ENCODE measurements around the gene ACSF2. TPM values are rescaled to one million over a fixed set of nuclear protein-coding genes. Genes with fewer than 3 reads are reported as not detected.

Gene ACSF2, protein sequence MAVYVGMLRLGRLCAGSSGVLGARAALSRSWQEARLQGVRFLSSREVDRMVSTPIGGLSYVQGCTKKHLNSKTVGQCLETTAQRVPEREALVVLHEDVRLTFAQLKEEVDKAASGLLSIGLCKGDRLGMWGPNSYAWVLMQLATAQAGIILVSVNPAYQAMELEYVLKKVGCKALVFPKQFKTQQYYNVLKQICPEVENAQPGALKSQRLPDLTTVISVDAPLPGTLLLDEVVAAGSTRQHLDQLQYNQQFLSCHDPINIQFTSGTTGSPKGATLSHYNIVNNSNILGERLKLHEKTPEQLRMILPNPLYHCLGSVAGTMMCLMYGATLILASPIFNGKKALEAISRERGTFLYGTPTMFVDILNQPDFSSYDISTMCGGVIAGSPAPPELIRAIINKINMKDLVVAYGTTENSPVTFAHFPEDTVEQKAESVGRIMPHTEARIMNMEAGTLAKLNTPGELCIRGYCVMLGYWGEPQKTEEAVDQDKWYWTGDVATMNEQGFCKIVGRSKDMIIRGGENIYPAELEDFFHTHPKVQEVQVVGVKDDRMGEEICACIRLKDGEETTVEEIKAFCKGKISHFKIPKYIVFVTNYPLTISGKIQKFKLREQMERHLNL
- total RNA-seq (2014; rRNA removed; shearing (Covaris generic); ENCODE audit: low replicate concordance), result 8.9 and 24.5 TPM in 2 replicates

DNA sequence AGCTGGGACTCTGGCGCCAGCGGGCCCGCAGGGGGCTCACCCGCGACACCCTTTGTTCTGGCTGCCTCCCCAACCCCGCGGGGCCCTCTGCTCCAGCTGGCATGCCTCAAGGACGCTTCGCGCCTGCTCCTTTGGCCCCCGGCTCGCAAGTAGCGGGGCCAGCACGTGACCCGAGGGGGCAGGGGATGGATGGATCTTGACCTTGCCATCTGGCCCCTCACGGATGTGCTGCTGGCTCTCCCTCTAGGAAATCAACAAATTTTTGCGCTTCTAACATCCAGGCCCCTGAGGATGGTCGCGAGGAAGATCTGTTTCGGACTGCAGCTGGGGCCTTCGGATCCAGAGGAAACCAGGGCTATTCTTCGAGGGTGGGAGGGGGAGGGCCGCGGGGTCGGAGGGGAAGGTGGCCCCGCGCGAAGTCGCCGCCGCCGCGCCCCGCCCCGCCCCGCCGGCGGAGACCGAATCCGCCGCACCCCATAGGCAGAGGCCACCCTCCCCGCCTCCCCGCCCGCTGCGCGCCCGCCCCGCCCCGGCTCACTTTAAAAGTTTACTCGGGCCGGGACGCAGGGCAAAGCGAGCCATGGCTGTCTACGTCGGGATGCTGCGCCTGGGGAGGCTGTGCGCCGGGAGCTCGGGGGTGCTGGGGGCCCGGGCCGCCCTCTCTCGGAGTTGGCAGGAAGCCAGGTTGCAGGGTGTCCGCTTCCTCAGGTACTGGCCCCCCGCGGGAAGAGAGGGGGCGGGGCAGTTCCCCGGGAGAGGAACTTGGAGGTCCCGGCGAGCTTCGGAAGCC is at the start of gene ACSF2:
Gene ACSF2, plus strand, starts transcription at position 537 of the 790 bp plus-strand sequence. Its CDS starts 44 bp downstream, at position 581.
- DNase-seq, result peak; percentile 83
- H3K27me3 ChIP-seq, result no peaks in the 10 kb centered on the region
- H3K36me3 ChIP-seq, result no peaks in the 10 kb centered on the region; the same call in 1 of the 2 replicates
- H3K4me3 ChIP-seq, result peak within 1 kb of the TSS; percentile 64
- H3K9me3 ChIP-seq, result no peaks in the 10 kb centered on the region

DNA sequence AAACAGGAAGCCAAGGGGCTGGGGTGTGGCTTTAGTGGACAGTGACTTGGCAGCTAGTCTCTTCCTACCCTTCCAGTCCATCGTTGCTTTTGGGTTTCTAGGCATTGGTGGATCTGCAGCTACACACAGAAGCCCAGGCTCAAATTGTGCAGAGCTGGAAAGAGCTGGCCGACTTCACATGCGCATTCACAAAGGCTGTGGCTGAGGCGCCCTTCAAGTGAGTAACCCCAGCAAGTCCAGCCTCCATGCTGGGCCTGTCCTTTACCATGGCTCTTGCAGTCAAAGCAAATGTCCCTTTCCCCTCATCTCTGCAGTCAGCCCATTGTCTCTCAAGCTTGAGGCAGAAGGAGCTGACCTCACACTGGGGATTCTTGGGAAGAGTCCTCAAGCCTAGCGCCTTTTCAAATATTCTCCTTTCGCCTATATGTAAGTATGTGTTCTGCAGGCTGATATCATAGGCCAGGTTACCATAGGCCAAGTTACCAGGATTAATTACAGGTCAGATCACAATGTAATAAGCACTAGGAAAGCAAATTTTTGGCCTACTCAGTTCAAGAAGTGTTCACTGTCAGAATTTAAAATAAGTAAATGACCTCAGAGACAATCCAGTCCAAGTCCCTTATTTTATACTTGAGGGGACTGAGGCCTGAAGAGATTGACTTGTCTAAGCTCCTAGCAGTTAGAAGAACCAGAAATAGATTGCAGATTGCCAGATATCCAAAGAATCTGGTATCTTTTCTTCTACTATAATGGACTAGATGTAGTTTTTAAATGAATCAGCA is 46.5 kb upstream of the ACSF2 start:
- H3K4me3 ChIP-seq, result no peak overlapping the region
- peaks cover 70% of the 10 kb centered on the region for H3K36me3 ChIP-seq
- H3K9me3 ChIP-seq, result no peaks in the 10 kb centered on the region
- H3K27me3 ChIP-seq, result no peaks in the 10 kb centered on the region
- no peak for DNase-seq

DNA sequence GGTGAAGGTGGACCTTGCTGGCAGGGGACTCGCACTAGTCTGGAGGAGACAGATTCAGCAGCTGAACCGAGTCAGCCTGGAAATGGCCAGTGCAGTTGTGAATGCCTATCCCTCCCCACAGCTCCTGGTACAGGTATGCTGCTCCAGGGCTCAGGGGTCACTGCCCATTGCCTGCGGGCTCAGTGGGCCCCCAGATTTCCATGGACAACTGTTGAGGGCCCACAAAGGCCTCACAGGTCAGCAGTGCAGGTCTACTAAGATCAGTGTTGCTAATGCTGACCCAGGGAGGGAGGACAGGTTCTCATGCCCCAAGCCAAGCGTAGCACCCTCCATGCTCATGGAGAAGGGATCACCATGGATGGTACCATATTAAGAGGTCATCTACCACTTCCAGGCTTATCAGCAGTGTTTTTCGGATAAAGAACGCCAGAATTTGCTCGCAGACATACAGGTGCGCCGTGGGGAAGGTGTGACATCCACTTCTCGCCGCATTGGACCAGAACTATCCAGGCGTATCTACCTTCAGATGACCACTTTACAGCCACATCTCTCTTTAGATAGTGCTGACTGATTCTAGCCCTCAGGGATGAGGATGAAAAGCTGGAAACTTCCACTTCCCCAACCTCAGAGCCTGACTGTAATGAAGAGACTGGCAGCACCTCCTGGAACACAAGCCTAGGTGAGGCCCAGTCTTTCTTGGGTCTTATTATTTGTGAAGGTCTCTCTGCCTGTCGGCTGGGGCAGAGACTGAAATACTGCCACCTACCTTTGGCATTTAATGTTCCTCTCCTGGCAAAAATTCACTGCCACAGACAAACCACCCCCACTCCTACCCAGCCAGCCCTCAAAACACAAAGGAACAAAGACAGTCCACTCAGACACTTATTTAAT is 45.4 kb upstream of the ACSF2 start:
- H3K27me3 ChIP-seq, result no peaks in the 10 kb centered on the region
- no peak for DNase-seq
- peaks cover 79% of the 10 kb centered on the region for H3K36me3 ChIP-seq

DNA sequence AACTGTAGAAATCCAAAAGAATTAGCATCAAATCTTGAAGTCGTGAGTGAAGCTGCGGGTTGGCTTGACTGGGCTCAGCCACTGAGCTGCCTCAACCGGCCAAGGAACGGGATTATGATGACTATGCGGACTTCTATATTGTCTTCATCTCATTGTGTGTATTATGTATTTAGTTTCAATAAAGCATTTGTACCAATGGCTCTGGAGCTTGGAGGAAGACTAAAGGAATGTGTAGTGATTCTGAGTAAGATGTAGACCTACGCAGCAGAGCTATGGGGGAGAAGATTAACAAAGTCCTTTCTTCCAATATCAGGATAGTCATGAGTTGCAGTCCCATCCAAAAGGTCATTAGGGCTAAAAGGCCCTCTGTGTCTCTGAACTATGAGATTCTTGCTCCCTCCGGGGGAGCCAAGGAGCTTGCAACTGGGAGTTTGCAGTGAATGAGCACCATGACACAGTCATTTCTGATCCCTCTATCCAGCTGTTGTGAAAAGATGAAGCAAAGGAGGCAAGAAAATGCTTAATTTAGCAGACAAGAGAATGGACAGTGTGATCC is 44.7 kb upstream of the ACSF2 start:
- no peaks in the 10 kb centered on the region for H3K27me3 ChIP-seq
- no peak overlapping the region for H3K4me3 ChIP-seq
- H3K9me3 ChIP-seq, result no peaks in the 10 kb centered on the region
- DNase-seq, result no peak
- peaks cover 83% of the 10 kb centered on the region for H3K36me3 ChIP-seq

More for the DNA sequence above, 45.4 kb upstream of the ACSF2 start:
- Histone ChIP-seq H3K4me3 (no peak overlapping the region), H3K9me3 (no peaks in the 10 kb centered on the region)

DNA sequence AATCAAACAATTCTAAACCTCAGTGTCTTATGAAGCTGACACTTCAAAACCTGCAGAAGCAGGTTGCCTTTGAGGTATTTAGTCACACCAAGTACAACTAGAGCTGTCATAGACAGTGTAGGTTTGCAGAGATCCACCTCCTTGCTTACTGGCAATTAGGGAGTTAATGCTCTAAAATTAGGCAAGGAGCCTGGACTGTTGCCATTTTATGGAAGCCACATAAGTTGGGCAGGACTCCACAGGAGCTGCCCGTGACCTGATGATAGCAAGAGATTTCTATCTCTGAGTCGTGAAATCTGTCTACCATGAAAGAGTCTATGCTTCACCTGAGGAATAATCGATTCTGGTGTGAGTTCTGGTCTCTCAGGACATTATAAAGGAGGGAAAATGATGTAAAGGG is 44.1 kb upstream of the ACSF2 start:
- Histone ChIP-seq H3K4me3 (no peak overlapping the region), H3K9me3 (no peaks in the 10 kb centered on the region), H3K27me3 (no peaks in the 10 kb centered on the region), H3K36me3 (peaks cover 89% of the 10 kb centered on the region)
- no peak for DNase-seq

DNA sequence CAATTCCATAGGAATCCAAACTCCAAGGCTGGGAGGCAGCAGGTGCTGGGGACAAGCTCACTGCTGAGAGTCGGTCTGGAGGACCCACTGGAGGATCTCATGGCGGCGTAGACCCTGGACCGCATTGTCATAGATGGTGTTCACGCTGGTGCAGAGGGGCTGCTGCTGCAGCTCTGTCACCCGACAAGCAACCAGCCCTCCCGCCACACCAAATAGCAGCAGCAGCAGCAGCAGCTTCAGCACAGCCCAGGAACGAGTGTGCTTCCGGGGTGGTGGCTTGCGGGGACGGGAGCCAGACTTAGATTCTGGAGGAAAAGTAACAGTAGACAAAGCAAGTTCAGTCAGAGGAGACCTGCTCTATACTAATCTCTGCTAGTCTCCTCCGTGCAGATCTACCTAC is 43.1 kb upstream of the ACSF2 start:
- H3K4me3 ChIP-seq, result no peak overlapping the region
- H3K36me3 ChIP-seq, result peaks cover 97% of the 10 kb centered on the region
- H3K27me3 ChIP-seq, result no peaks in the 10 kb centered on the region
- no peaks in the 10 kb centered on the region for H3K9me3 ChIP-seq
- no peak for DNase-seq

DNA sequence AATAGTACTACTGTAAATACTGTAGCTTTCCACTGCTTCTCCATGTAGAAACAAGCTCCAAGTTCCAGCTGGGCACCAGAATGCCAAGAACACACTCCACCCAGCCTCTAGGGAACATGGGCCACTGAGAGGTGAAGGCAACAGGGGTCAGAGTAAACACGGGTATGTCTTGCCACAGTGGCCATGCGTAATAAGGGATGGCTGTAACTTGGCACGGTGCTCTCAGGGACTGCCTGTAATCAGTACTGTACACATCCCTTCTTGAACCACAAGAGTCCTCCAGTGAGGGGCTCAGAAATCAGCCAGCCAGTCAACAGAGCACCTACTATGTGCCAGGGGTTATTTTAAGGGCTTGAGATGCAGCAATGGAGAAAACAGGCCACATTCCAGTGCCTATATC is 39.5 kb upstream of the ACSF2 start:
- H3K36me3 ChIP-seq, result peaks cover 98% of the 10 kb centered on the region
- no peak for DNase-seq
- H3K4me3 ChIP-seq, result no peak overlapping the region
- no peaks in the 10 kb centered on the region for H3K9me3 ChIP-seq
- H3K27me3 ChIP-seq, result no peaks in the 10 kb centered on the region

DNA sequence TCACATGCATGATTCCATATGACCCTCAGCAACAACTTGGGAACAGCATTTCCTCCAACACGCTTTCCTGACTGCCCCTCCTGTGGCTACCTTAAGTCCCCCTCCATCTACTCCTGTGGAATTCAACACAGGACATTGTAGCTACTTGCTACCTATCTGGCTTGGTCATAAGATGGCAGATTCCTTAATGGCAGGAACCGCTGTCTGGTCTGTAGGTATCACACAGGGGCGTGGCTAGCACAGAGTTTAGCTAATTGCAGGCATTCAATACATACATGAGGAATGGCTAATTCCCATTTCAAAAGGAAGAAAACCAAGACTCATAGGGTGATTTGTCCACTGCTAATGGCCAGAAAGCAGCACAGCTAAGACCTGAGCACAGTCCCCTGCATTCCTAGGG is 37.3 kb upstream of the ACSF2 start:
- no peak overlapping the region for H3K4me3 ChIP-seq
- no peak for DNase-seq
- no peaks in the 10 kb centered on the region for H3K9me3 ChIP-seq
- peaks cover 99% of the 10 kb centered on the region for H3K36me3 ChIP-seq
- H3K27me3 ChIP-seq, result no peaks in the 10 kb centered on the region

DNA sequence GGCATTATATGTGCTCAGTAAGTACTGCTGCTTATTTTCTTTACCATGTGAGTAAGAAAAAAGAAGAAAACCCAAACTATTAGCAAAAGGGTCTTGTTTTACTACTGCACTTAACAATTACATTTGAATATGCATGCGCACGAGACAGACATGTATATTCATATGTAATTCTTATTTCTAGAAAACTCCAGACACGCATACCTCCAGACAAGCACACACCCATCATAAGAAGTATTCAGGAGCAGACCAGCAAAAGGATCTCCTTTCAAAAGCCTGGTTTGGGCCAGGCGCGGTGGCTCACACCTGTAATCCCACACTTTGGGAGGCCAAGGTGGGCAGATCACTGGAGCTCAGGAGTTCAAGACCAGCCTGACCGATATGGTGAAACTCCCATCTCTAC is 36.5 kb upstream of the ACSF2 start:
- no peak for DNase-seq
- H3K27me3 ChIP-seq, result no peaks in the 10 kb centered on the region
- no peaks in the 10 kb centered on the region for H3K9me3 ChIP-seq
- H3K4me3 ChIP-seq, result no peak overlapping the region
- H3K36me3 ChIP-seq, result peaks cover 99% of the 10 kb centered on the region

DNA sequence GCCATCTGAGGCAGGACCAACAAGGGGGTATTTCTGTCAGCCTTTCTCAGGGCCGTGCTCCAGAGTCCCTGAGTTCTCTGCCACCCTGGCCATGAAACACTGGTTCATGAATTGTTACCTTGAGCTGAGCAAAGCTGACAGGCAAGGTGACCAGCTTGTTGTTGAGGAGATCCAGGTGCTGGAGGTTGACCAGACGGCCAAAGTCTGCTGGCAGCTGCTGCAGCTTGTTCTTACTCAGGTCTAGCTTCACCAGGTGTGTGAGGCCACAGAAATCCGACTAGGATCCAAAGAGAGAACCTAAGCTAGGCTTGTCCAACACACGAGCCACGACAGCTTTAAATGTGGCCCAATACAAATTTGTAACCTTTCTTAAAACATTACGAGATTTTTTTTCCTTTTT is 33.4 kb upstream of the ACSF2 start:
- Histone ChIP-seq H3K27me3 (no peaks in the 10 kb centered on the region), H3K36me3 (peaks cover 95% of the 10 kb centered on the region)

DNA sequence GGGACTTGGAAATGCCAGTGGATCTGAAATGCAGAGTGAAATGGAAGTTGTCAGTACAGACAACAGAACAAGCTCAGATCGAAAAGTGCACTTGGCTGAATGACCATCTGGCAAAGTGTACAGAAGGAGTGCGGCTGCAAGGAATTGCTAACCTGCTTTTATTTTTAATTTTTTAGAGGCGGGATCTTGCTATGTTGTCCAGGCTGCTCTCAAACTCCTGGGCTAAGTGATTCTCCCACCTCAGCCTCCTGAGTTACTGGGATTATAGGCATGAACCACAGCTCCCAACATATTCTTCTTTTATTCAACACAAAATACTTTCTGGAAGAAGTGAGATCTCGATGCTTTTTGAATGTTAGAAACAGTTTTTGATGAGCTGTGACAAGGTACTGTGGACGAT is 32.3 kb upstream of the ACSF2 start:
- DNase-seq, result no peak
- Histone ChIP-seq H3K36me3 (peaks cover 84% of the 10 kb centered on the region), H3K9me3 (no peaks in the 10 kb centered on the region), H3K27me3 (no peaks in the 10 kb centered on the region), H3K4me3 (no peak overlapping the region)

More for the DNA sequence above, 33.4 kb upstream of the ACSF2 start:
- no peak for DNase-seq
- no peaks in the 10 kb centered on the region for H3K9me3 ChIP-seq
- H3K4me3 ChIP-seq, result no peak overlapping the region

DNA sequence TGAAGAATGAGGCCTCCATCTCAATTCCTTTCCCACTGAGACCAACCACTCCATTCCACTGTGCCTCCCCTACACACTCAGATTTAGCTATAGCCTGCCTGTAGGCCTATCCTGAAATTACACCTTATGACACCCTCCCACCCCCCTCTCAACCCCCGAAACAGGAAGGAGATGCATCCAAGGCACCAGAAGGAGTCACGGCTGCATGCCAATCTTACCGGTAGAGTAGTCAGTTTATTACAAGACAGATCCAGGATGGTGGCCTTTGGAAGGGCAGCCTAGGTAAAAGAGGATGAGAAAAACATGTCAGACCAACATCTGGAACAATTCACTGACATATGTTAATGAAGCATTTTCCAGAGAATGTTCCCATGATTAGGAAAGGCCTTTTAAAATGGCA is 31.3 kb upstream of the ACSF2 start:
- DNase-seq, result no peak
- H3K9me3 ChIP-seq, result no peaks in the 10 kb centered on the region
- no peaks in the 10 kb centered on the region for H3K27me3 ChIP-seq
- peak overlapping the region; percentile 95 for H3K4me3 ChIP-seq
- peaks cover 74% of the 10 kb centered on the region for H3K36me3 ChIP-seq

DNA sequence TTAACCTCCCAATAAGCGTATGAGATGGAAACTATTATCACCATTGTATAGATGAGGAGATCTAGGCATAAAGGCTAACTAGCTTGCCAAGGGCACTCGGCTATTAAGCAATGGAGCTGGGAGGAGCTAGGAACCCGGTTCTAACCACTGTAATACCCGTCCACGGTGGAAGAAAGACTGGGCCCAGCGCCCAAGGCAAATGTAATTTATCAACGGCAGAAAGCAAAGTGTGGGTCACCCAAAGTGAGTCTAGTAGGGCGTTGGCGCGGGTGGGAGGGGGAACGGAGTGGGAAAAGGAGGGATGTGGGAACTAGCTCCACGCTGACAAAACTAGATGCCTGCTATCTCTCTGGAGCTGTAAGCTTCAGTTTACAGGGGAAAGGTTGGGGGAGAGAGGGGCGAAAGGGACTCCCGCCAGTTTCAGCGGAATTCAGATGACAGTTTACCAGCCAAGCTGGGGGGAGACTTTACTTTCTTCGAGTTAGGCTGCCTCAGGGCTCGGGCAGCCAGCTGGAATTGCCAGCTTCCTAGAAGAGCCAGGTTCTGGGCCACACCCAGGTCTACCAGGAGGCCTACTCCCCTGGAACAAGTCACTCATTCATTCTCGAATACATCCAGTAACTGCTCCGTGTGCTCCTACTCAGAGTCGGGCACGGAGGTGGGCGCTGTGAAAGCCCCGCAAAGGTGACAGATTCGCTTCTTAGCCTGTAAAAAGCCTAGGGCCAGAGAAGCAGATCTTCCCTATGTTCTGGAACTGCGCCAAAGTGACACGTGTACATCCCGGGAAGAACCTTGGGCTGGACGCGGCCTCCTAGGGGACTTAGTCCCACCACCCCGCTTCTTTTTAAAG is 29.5 kb upstream of the ACSF2 start:
- Histone ChIP-seq H3K27me3 (no peaks in the 10 kb centered on the region), H3K36me3 (peaks cover 58% of the 10 kb centered on the region), H3K4me3 (peak overlapping the region; percentile 95), H3K9me3 (no peaks in the 10 kb centered on the region)
- peak; percentile 66 for DNase-seq

DNA sequence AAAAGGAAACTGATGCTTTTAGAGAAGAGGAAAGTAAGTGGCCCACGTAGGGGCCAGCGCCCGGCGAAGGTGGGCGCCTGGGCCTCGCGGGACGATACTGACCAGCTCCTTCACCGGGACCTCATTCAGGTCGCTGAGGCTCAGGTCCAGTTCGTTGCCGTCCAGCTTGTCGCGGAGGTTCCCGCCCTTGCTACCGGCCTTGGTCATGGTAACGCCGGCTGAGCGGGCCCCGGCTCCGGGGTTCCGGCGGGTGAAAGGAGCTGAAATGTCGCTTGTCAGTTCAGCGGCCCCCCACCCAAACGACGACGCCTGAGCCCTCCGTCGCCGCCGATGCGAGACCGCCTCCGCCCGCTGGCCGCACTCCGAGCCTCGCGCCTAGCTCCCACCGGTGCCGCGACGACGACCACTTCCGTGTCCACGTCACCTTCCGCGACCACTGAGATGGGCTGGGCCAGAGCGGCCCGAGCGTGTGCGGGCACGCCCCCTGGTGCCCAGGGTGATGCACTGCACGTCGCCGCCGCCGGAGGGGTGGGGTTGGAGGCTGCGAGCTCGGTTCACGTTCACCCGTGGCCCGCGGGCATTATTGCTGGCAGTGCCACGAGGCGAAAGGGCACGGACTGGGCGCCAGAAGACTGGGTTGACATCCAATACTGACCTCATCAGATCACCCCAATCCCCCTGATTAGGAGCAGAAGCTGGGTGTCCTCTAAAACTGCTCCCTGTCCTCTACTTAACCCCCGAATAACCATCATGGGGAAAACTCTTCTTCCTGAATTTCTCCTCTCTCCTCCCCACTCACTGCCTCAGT is 28.7 kb upstream of the ACSF2 start, which contains the start of gene LRRC59:
Gene LRRC59, minus strand, starts transcription at position 413 of the 808 bp plus-strand sequence. Its CDS starts 206 bp downstream, at position 207.
- Histone ChIP-seq H3K9me3 (no peaks in the 10 kb centered on the region), H3K4me3 (peak within 1 kb of the TSS; percentile 95), H3K36me3 (peaks cover 49% of the 10 kb centered on the region), H3K27me3 (no peaks in the 10 kb centered on the region)
- DNase-seq, result peak; percentile 92

All from MG63 (cell line).